Kidney epithelial cell (primary cell): ENCODE data around the gene RPL28. TPM values are rescaled to one million over a fixed set of nuclear protein-coding genes. Genes with fewer than 3 reads are reported as not detected.
"Not testable (repeated sequence)": the region's sequence is repeated elsewhere in the genome, so short reads cannot be mapped to it uniquely, and the experiment has no call there.

ENCODE experiments used
- DNase-seq: peaks from one replicate; pipeline ENCODE4 v3.0.0-alpha.2; 2010; ENCODE audit warnings: low read depth
- H3K27me3 ChIP-seq: 2 replicates; pipeline ENCODE4 v1.6.0; 2011; ENCODE audit warnings: low read length; ENCODE audit not compliant: control insufficient read depth, insufficient read depth
- H3K36me3 ChIP-seq: 2 replicates; pipeline ENCODE4 v1.5.1; 2011; ENCODE audit warnings: low read length; ENCODE audit not compliant: control insufficient read depth, insufficient read depth
- H3K4me3 ChIP-seq: 2 replicates; pipeline ENCODE4 v1.5.1; 2011; ENCODE audit warnings: low read depth, mild to moderate bottlenecking, control low read depth, low read length
- CTCF ChIP-seq: IDR thresholded peaks from 2 replicates; pipeline ENCODE4 v1.5.1; 2011; ENCODE audit warnings: mild to moderate bottlenecking, moderate library complexity, low read length, control low read depth, inconsistent platforms; ENCODE audit not compliant: insufficient read depth, poor library complexity, severe bottlenecking
- total RNA-seq: library from RNA; depleted of rRNA; stranded (reverse); fragments of >200 nt; gene quantifications from 2 replicates; pipeline ENCODE4 v1.2.3, GENCODE V29; 2015

The RPL28 gene
- total RNA-seq, 1 donor from 2014 or later: 630 TPM

- H3K4me3 ChIP-seq: no peak overlapping the region
- TF ChIP-seq CTCF: no peak
- peaks cover 5% of the 10 kb centered on the region for H3K27me3 ChIP-seq
- DNase-seq: no peak
- no peaks in the 10 kb centered on the region for H3K36me3 ChIP-seq
Observed at GRCh38 chr19:55419624-55420236, 34.0 kb downstream of the RPL28 start.

- DNase-seq, H3K36me3 ChIP-seq, H3K4me3 ChIP-seq, H3K27me3 ChIP-seq: not testable (repeated sequence)
Observed at GRCh38 chr19:55421281-55421680, 35.5 kb downstream of the RPL28 start.

GRCh38 chr19:55423225-55424005 lies 37.7 kb downstream of the RPL28 start:
- Histone ChIP-seq H3K4me3 (no peak overlapping the region), H3K27me3 (peaks cover 5% of the 10 kb centered on the region), H3K36me3 (no peaks in the 10 kb centered on the region)
- TF ChIP-seq CTCF: no peak
- no peak for DNase-seq

- TF ChIP-seq CTCF: no peak
Observed at GRCh38 chr19:55424518-55424917, 38.8 kb downstream of the RPL28 start.

GRCh38 chr19:55426042-55426441 lies 40.3 kb downstream of the RPL28 start:
- Histone ChIP-seq H3K36me3 (no peaks in the 10 kb centered on the region), H3K27me3 (peaks cover 7% of the 10 kb centered on the region), H3K4me3 (no peak overlapping the region)
- DNase-seq: no peak
- TF ChIP-seq CTCF: no peak

More at GRCh38 chr19:55424518-55424917, 38.8 kb downstream of the RPL28 start:
- peaks cover 7% of the 10 kb centered on the region for H3K27me3 ChIP-seq
- H3K36me3 ChIP-seq: no peaks in the 10 kb centered on the region
- no peak for DNase-seq
- no peak overlapping the region for H3K4me3 ChIP-seq

GRCh38 chr19:55431183-55431582 lies 45.5 kb downstream of the RPL28 start:
- Histone ChIP-seq H3K36me3 (no peaks in the 10 kb centered on the region), H3K27me3 (peaks cover 34% of the 10 kb centered on the region), H3K4me3 (no peak overlapping the region)
- TF ChIP-seq CTCF: no peak
- DNase-seq: no peak
